ENCODE data around the gene RXYLT1.

RXYLT1 gene

DNA sequence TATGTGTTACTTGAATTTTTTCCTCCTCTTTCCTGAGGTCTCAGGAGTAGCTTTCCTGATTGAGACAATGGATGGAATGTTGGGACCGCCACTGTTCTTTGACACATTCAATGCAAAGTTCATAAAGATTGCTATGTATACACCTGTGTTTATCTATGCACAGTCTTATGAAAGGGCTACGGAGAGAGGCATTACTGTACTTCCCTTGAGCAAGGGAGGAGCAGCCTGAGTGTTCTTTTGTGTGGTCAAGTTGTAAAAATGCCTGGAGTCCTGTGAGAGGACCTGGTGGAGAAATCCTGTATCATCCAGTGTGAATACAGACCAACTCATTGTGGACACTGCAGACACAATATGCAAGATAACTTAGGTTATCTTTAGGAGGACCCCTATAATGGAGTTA is 66.0 kb downstream of the RXYLT1 start:
- DNase-seq (ENCODE audit: low spot score): no peak
- Histone ChIP-seq H3K27ac (ENCODE audit: poor library complexity, severe bottlenecking) (peak overlapping the region; percentile 84), H3K4me3 (ENCODE audit: severe bottlenecking) (peak overlapping the region; percentile 73), H3K9me3 (ENCODE audit: severe bottlenecking) (no peaks in the 10 kb centered on the region), H3K36me3 (ENCODE audit: low read depth) (peaks cover 5% of the 10 kb centered on the region; the same call in 1 of the 2 replicates), H3K27me3 (ENCODE audit: insufficient read depth, poor library complexity, severe bottlenecking) (no peaks in the 10 kb centered on the region), H3K4me1 (ENCODE audit: insufficient read depth, poor library complexity, severe bottlenecking) (peaks cover 28% of the 10 kb centered on the region)
- TF ChIP-seq, protein P1, sequence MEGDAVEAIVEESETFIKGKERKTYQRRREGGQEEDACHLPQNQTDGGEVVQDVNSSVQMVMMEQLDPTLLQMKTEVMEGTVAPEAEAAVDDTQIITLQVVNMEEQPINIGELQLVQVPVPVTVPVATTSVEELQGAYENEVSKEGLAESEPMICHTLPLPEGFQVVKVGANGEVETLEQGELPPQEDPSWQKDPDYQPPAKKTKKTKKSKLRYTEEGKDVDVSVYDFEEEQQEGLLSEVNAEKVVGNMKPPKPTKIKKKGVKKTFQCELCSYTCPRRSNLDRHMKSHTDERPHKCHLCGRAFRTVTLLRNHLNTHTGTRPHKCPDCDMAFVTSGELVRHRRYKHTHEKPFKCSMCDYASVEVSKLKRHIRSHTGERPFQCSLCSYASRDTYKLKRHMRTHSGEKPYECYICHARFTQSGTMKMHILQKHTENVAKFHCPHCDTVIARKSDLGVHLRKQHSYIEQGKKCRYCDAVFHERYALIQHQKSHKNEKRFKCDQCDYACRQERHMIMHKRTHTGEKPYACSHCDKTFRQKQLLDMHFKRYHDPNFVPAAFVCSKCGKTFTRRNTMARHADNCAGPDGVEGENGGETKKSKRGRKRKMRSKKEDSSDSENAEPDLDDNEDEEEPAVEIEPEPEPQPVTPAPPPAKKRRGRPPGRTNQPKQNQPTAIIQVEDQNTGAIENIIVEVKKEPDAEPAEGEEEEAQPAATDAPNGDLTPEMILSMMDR (IDR thresholded peaks at IDR 0.05; ENCODE audit: poor library complexity, severe bottlenecking): no peak
- ATAC-seq (ENCODE audit: low read depth): peak; percentile 57

DNA sequence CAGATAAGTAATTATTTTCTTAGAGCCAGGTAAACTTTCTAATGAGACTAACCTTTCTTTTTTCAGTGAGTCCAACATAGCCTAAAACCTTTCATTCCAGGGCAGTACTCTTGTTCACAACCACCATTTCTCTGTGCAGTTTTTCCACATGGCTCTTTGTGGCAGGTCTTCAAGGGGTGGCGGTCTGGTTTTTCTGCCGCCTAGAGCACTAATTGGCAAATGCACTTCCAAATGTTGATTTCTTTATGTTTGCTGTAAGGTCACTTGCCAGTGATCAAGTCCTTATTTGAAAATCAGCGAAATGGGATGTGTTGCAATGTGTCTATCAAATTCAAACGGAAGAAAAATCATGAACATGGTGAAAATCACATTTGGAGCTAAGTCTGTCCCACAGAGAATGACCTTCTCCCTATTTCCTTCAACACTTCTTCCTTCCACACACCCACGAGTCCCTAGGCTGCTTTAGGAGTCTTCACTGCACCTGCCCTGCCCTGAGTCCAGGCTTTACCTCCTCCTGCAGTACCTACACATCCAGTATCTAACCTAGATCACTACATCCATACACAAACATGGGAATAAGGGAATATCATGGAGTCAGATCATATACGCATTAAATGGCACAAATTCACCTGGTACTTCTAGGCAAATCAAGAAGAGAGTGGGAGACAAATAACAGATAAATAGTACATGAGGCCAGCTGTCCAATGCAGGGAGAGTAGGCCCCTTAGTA is 66.7 kb downstream of the RXYLT1 start:
- DNase-seq (ENCODE audit: low spot score) (no peak), ATAC-seq (ENCODE audit: low read depth) (no peak)
- H3K4me3 ChIP-seq (ENCODE audit: severe bottlenecking): peak overlapping the region; percentile 73
- no peaks in the 10 kb centered on the region for H3K27me3 ChIP-seq (ENCODE audit: insufficient read depth, poor library complexity, severe bottlenecking)
- H3K27ac ChIP-seq (ENCODE audit: poor library complexity, severe bottlenecking): peak overlapping the region; percentile 84
- TF ChIP-seq, protein P1 (IDR thresholded peaks at IDR 0.05; ENCODE audit: poor library complexity, severe bottlenecking): peak; percentile 19
- H3K36me3 ChIP-seq (ENCODE audit: low read depth): peaks cover 5% of the 10 kb centered on the region; the same call in 1 of the 2 replicates
- peaks cover 28% of the 10 kb centered on the region for H3K4me1 ChIP-seq (ENCODE audit: insufficient read depth, poor library complexity, severe bottlenecking)
- H3K9me3 ChIP-seq (ENCODE audit: severe bottlenecking): no peaks in the 10 kb centered on the region

DNA sequence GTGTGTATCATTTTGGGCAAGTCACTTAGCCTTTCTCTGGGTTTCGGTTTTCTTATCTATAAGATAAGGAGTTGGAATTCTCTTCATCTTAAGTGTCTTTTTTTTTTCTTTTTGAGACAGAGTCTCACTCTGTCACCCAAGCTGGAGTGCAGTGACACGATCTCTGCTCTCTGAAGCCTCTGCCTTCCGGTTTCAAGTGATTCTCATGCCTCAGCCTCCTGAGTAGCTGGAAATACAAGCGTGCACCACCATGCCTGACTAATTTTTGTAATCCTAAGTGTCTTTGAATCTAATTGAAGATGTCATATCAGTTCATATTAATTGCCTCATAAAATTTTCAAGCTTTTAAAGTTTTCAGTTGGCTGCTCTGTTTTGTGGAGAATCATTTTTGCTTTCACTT is 68.7 kb downstream of the RXYLT1 start:
- H3K27ac ChIP-seq (ENCODE audit: poor library complexity, severe bottlenecking): no peak overlapping the region
- TF ChIP-seq, protein P1 (IDR thresholded peaks at IDR 0.05; ENCODE audit: poor library complexity, severe bottlenecking): no peak

DNA sequence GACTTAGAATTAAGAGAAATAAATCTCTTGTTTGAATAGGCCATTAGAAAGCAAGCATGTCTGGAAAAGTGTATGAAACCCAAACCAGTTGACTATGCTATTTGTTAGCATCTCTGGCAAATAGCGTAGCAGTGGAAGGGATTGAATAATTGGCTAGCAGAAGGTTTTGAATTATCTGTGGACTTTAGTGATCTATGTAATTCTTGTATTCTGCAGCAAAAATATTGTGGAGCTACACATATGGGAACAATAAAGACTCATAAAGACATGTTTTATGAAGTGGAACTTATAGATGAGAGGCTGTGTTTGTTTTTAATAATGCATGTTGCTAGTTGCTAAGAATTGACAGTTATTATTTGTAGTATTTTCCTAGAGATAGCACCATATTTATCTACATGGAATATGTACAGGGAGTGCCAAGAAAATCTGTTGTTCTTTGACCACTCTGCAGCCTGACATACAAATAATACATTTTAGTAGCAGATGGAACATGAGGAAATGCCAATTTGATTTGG is 69.5 kb downstream of the RXYLT1 start:
- no peaks in the 10 kb centered on the region for H3K9me3 ChIP-seq (ENCODE audit: severe bottlenecking)
- no peaks in the 10 kb centered on the region for H3K27me3 ChIP-seq (ENCODE audit: insufficient read depth, poor library complexity, severe bottlenecking)
- H3K27ac ChIP-seq (ENCODE audit: poor library complexity, severe bottlenecking): no peak overlapping the region

More for the DNA sequence above, 68.7 kb downstream of the RXYLT1 start:
- no peak for DNase-seq (ENCODE audit: low spot score)
- Histone ChIP-seq H3K4me3 (ENCODE audit: severe bottlenecking) (no peak overlapping the region), H3K36me3 (ENCODE audit: low read depth) (peaks cover 5% of the 10 kb centered on the region; the same call in 1 of the 2 replicates), H3K27me3 (ENCODE audit: insufficient read depth, poor library complexity, severe bottlenecking) (no peaks in the 10 kb centered on the region), H3K9me3 (ENCODE audit: severe bottlenecking) (no peaks in the 10 kb centered on the region), H3K4me1 (ENCODE audit: insufficient read depth, poor library complexity, severe bottlenecking) (peaks cover 28% of the 10 kb centered on the region)
- no peak for ATAC-seq (ENCODE audit: low read depth)

More for the DNA sequence above, 69.5 kb downstream of the RXYLT1 start:
- ATAC-seq (ENCODE audit: low read depth): no peak
- DNase-seq (ENCODE audit: low spot score): no peak
- peaks cover 5% of the 10 kb centered on the region; the same call in 1 of the 2 replicates for H3K36me3 ChIP-seq (ENCODE audit: low read depth)
- TF ChIP-seq, protein P1 (IDR thresholded peaks at IDR 0.05; ENCODE audit: poor library complexity, severe bottlenecking): no peak
- H3K4me1 ChIP-seq (ENCODE audit: insufficient read depth, poor library complexity, severe bottlenecking): peaks cover 28% of the 10 kb centered on the region
- H3K4me3 ChIP-seq (ENCODE audit: severe bottlenecking): no peak overlapping the region
